Upper lobe of left lung (tissue), 6 donors: ENCODE results near the gene RNF150. TPM values are rescaled to one million over a fixed set of nuclear protein-coding genes. Genes with fewer than 3 reads are reported as not detected.

Experiments used
- ATAC-seq, 2 donors: fragments of 200-7000 bp; cut with Tn5 transposase; one replicate each; pipeline ENCODE4 v1.9.1; 2022; ENCODE audit warnings: mild to moderate bottlenecking in 2 of 2, moderate library complexity in 2 of 2; ENCODE audit not compliant: low FRiP score in 2 of 2
- DNase-seq, 2 donors: peaks; one replicate each; pipeline ENCODE4 v3.0.0-alpha.2; 2019 to 2020
- H3K27ac ChIP-seq, 4 donors: fragments of 200-600 bp; sonication (generic); one replicate each; pipeline ENCODE4 v1.5.1; 2016 to 2019
- H3K27me3 ChIP-seq, 4 donors: fragments of 200-600 bp; sonication (generic); one replicate each; pipeline ENCODE4 v1.5.1; 2017 to 2019
- H3K36me3 ChIP-seq, 4 donors: fragments of 200-600 bp; sonication (generic); one replicate each; pipeline ENCODE4 v1.5.1; 2016 to 2019
- H3K4me1 ChIP-seq, 4 donors: fragments of 200-600 bp; sonication (generic); one replicate each; pipeline ENCODE4 v1.5.1; 2018 to 2019
- H3K4me3 ChIP-seq, 4 donors: fragments of 200-600 bp; sonication (generic); one replicate each; pipeline ENCODE4 v1.5.1; 2017 to 2019; ENCODE audit warnings: mild to moderate bottlenecking in 2 of 4, moderate library complexity in 1 of 4
- H3K9me3 ChIP-seq, 4 donors: fragments of 200-600 bp; sonication (generic); one replicate each; pipeline ENCODE4 v1.5.1; 2018 to 2019
- EP300 ChIP-seq, 4 donors: sonication (generic); formaldehyde crosslinking; IDR thresholded peaks; one replicate each; pipeline ENCODE4 v1.5.1; 2017; ENCODE audit warnings: antibody characterized with exemption in 4 of 4, control low read depth in 2 of 4
- POLR2A ChIP-seq, 4 donors: fragments of 450-650 bp; IDR thresholded peaks; one replicate each; pipeline ENCODE4 v1.5.1; 2016 to 2017; ENCODE audit warnings: antibody characterized with exemption in 4 of 4, mild to moderate bottlenecking in 2 of 4
- POLR2AphosphoS5 ChIP-seq, 2 donors: sonication (generic); formaldehyde crosslinking; IDR thresholded peaks; one replicate each; pipeline ENCODE4 v1.5.1; 2017; ENCODE audit warnings: antibody characterized with exemption in 2 of 2
- WGBS, 2 donors: methylation state at CpG; one replicate each; pipeline ENCODE4 v1.1.5; 2017 to 2018; 5-methylcytosine and 5-hydroxymethylcytosine counted together
- total RNA-seq, 6 donors: library from RNA; depleted of rRNA in 4 of 6; stranded (reverse); fragments of >200 nt in 4 of 6; gene quantifications; one replicate each; pipeline versions ENCODE4 v1.1.0 to v1.2.1, GENCODE V29; 2016 to 2021
- TF ChIP-seq, protein P1 (sequence below), 6 experiments: fragments of 450-650 bp in 4 of 6; fragments of 200-600 bp in 2 of 6; sonication (generic) in 2 of 6; IDR thresholded peaks; one replicate each; pipeline ENCODE4 v1.5.1; 2016 to 2019; ENCODE audit warnings: antibody characterized with exemption in 6 of 6
- donor health status: DM: no; HTN: no; CAD: no; lungs with moderate emphysema.
- donor health status: DM: no; HTN: yes; CAD: no; lungs with severe emphysema.

The RNF150 gene
- total RNA-seq, 6 donors from 2014 or later: 0.46 to 2.1 (median 1.4) TPM

DNA sequence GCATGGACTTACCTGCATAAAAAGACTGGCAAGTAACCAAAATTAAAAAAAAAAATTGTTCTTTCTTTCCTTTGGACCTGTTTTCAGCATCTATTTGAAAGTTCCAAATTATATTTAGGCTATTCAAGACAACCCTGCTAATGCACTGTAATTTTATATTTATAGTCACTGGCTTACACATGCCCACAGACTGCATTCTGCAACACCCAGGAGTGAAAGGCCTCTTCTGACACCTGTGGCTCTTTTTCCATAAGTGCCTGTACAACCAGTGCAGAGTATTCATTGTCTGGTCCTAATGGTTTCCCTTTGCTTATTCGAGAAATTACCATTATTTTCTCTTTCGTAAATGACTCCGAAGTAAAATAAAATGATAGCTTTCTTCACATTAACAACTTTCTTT, 143.3 kb downstream of the RNF150 start:
- Histone ChIP-seq H3K9me3 (no peaks in the 10 kb centered on the region), H3K27me3 (no peaks in the 10 kb centered on the region), H3K4me3 (no peak overlapping the region), H3K4me1 (no peaks in the 10 kb centered on the region), H3K27ac (no peak overlapping the region), H3K36me3 (no peaks in the 10 kb centered on the region)
- TF ChIP-seq POLR2A (IDR thresholded peaks at IDR 0.05) (no peak), POLR2AphosphoS5 (IDR thresholded peaks at IDR 0.05) (no peak), EP300 (IDR thresholded peaks at IDR 0.05) (no peak)
- TF ChIP-seq, protein P1, sequence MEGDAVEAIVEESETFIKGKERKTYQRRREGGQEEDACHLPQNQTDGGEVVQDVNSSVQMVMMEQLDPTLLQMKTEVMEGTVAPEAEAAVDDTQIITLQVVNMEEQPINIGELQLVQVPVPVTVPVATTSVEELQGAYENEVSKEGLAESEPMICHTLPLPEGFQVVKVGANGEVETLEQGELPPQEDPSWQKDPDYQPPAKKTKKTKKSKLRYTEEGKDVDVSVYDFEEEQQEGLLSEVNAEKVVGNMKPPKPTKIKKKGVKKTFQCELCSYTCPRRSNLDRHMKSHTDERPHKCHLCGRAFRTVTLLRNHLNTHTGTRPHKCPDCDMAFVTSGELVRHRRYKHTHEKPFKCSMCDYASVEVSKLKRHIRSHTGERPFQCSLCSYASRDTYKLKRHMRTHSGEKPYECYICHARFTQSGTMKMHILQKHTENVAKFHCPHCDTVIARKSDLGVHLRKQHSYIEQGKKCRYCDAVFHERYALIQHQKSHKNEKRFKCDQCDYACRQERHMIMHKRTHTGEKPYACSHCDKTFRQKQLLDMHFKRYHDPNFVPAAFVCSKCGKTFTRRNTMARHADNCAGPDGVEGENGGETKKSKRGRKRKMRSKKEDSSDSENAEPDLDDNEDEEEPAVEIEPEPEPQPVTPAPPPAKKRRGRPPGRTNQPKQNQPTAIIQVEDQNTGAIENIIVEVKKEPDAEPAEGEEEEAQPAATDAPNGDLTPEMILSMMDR (IDR thresholded peaks at IDR 0.05): no peak
- ATAC-seq: no peak
- DNase-seq: no peak
- 92 to 93% methylated on average over 3 of the region's 3 CpGs for WGBS, 2 donors

DNA sequence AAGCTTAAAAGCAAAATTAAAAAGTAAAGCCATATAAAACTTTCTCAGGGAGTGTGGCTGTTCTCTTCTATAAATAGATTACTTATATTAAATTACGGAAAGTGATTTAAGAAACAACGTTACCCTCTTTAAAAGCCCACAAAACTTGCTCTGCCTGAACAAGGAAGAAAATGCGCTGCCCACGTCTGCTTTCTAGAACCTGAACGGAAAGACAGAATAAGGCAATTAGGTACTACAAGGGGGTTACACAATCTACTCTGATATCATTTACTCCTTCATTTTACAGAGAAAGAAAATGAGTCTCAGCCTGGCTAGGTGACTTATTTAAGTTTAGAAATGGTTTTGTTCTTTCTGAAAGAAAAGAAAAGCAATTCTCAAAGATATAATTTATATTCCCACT, 147.2 kb downstream of the RNF150 start:
- Histone ChIP-seq H3K4me3 (no peak overlapping the region), H3K36me3 (no peaks in the 10 kb centered on the region), H3K27me3 (no peaks in the 10 kb centered on the region), H3K4me1 (no peaks in the 10 kb centered on the region), H3K27ac (no peak overlapping the region), H3K9me3 (no peaks in the 10 kb centered on the region)
- TF ChIP-seq EP300 (IDR thresholded peaks at IDR 0.05) (no peak), POLR2AphosphoS5 (IDR thresholded peaks at IDR 0.05) (no peak), POLR2A (IDR thresholded peaks at IDR 0.05) (no peak)
- TF ChIP-seq, protein P1 (IDR thresholded peaks at IDR 0.05): no peak
- WGBS, 2 donors: 76 to 81% methylated on average over 5 of the region's 5 CpGs
- DNase-seq: no peak
- ATAC-seq: no peak

DNA sequence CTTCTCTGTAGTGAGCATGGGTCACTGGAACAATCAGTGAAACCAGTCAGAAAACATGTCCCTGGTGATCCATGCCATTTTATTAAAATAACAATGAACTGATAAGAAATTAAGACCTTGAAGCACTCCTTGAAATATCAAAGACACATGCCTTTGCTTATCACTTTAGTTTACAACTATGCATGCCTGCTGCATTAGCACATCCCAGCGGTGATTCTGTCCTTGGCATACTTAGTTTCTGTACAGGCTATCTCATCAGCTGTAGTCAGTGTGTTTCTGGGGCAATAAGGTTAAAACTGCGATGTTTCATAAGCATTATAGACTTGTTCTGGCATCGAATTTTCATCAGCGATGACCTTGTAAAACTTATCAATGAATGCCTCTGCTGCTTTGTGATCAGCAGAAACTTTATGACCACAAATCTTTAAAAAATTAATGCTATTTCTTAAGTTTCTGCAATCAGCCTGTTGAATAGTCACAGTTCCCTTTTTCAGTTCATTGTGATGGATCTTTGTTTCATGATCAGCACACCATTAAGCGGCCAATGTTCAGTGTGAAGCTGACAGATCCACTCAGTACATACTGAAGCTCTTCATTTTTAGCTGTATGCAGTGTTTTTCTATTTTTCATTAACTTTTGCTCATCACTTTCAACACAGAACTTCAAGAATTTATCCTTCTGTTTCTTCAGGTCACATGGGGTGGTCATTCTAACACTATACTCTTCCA, 150.5 kb downstream of the RNF150 start:
- TF ChIP-seq, protein P1 (IDR thresholded peaks at IDR 0.05): no peak
- TF ChIP-seq EP300 (IDR thresholded peaks at IDR 0.05) (no peak), POLR2A (IDR thresholded peaks at IDR 0.05) (no peak)
- WGBS, 2 donors: 92 to 94% methylated on average over 5 of the region's 5 CpGs

DNA sequence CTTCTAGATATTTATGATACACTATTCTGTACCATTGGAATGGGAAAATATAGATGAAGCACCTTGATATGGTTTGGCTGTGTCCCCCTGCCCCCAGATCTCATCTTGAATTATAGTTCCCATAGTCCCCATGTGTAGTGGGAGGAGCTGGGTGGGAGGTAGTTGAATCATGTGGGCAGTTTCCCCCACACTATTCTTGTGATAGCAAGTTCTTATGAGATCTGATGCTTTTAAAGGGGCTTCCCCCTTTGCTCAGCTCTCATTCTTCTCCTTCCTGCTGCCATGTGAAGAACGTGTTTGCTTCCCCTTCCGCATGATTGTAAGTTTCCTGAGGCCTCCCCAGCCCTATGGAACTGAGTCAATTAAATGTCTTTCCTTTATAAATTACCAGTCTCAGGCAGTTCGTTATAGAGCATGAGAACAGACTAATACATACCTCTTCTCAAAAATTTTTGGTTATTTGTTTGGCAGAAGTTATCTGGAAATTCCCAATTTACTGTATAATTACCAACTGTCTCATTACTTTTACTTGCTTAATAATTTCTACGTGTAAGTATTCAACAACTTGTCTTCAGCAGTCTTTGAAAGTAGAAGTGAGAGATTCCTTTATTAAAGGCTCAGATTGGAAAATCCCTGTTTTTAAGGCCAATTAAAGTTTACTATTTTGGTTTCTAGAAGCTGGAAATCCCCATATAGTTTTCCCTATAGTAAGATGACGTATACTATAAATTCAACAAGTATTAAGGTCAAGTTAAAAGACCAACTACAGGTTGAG, 152.7 kb downstream of the RNF150 start:
- WGBS, 2 donors: 62% methylated on average over 5 of the region's 5 CpGs
- TF ChIP-seq EP300 (IDR thresholded peaks at IDR 0.05) (no peak), POLR2A (IDR thresholded peaks at IDR 0.05) (no peak), POLR2AphosphoS5 (IDR thresholded peaks at IDR 0.05) (no peak)
- TF ChIP-seq, protein P1 (IDR thresholded peaks at IDR 0.05): no peak
- Histone ChIP-seq H3K36me3 (no peaks in the 10 kb centered on the region), H3K4me1 (no peaks in the 10 kb centered on the region), H3K27ac (no peak overlapping the region), H3K4me3 (no peak overlapping the region), H3K27me3 (no peaks in the 10 kb centered on the region), H3K9me3 (no peaks in the 10 kb centered on the region)
- no peak for ATAC-seq
- no peak for DNase-seq

More for the DNA sequence above, 150.5 kb downstream of the RNF150 start:
- no peaks in the 10 kb centered on the region for H3K36me3 ChIP-seq
- ATAC-seq: no peak
- no peak for DNase-seq
- no peaks in the 10 kb centered on the region for H3K27me3 ChIP-seq
- no peak overlapping the region for H3K27ac ChIP-seq
- no peaks in the 10 kb centered on the region for H3K9me3 ChIP-seq
- no peaks in the 10 kb centered on the region for H3K4me1 ChIP-seq
- no peak overlapping the region for H3K4me3 ChIP-seq
